Measurements from ENCODE around the gene CHSY3. TPM values are rescaled to one million over a fixed set of nuclear protein-coding genes. Genes with fewer than 3 reads are reported as not detected.

Gene CHSY3
- total and polyA plus RNA-seq, 2 experiments from 2014 or later, result 0.44 to 3.0 TPM

- no peaks in the 10 kb centered on the region for H3K4me1 Mint-ChIP-seq
- ATAC-seq (no peak), DNase-seq (ENCODE audit: low spot score) (no peak)
- H3F3A ChIP-seq (replicated peaks; ENCODE audit: low read depth), result no peaks in the 10 kb centered on the region
- no peak overlapping the region for H3K4me2 ChIP-seq
- no peaks in the 10 kb centered on the region for H3K79me2 ChIP-seq (replicated peaks; ENCODE audit: insufficient read depth)
- no peak overlapping the region for H3K27ac ChIP-seq (ENCODE audit: low read depth)
- H3K4me3 ChIP-seq, result no peak overlapping the region
- no peaks in the 10 kb centered on the region for H3K27me3 ChIP-seq (ENCODE audit: insufficient read depth)
- no peaks in the 10 kb centered on the region for H4K20me1 ChIP-seq (replicated peaks; ENCODE audit: insufficient read depth)
- no peaks in the 10 kb centered on the region for H3K36me3 ChIP-seq (ENCODE audit: insufficient read depth)
- H3K4me1 ChIP-seq (ENCODE audit: insufficient read depth), result no peaks in the 10 kb centered on the region
- H3K9me2 ChIP-seq (ENCODE audit: insufficient read depth), result no peaks in the 10 kb centered on the region; the same call in 1 of the 2 replicates
- no peak overlapping the region for H3K4me3 Mint-ChIP-seq
- no peak overlapping the region for H2AFZ ChIP-seq
- TF ChIP-seq CTCF (conservative IDR thresholded peaks at IDR 0.05; ENCODE audit: low read depth in 2 of 2) (no peak), ETS1 (IDR thresholded peaks at IDR 0.05) (no peak), REST (IDR thresholded peaks at IDR 0.05; ENCODE audit: unreplicated experiment) (no peak)
- H3K27ac Mint-ChIP-seq, result no peak overlapping the region
- H3K36me3 Mint-ChIP-seq (ENCODE audit: low read depth), result no peaks in the 10 kb centered on the region
- H3K27me3 Mint-ChIP-seq (ENCODE audit: insufficient read depth, low read depth, poor library complexity), result no peaks in the 10 kb centered on the region
- no peaks in the 10 kb centered on the region for H3K9me3 Mint-ChIP-seq
These were observed 309.3 kb downstream of the CHSY3 start for GRCh38 chr5:130213607-130214006.

- no peaks in the 10 kb centered on the region for H3K79me2 ChIP-seq (replicated peaks; ENCODE audit: insufficient read depth)
- H3K4me2 ChIP-seq, result no peak overlapping the region
- H3K36me3 ChIP-seq (ENCODE audit: insufficient read depth), result no peaks in the 10 kb centered on the region
- no peaks in the 10 kb centered on the region for H3K4me1 ChIP-seq (ENCODE audit: insufficient read depth)
- Mint-ChIP-seq H3K36me3 (ENCODE audit: low read depth) (no peaks in the 10 kb centered on the region), H3K4me1 (no peaks in the 10 kb centered on the region), H3K27me3 (ENCODE audit: insufficient read depth, low read depth, poor library complexity) (no peaks in the 10 kb centered on the region), H3K4me3 (no peak overlapping the region), H3K27ac (no peak overlapping the region), H3K9me3 (no peaks in the 10 kb centered on the region)
- DNase-seq (ENCODE audit: low spot score) (no peak), ATAC-seq (no peak)
- H2AFZ ChIP-seq, result no peak overlapping the region
- H3K27ac ChIP-seq (ENCODE audit: low read depth), result no peak overlapping the region
- H3K4me3 ChIP-seq, result no peak overlapping the region
- H3K9me2 ChIP-seq (ENCODE audit: insufficient read depth), result no peaks in the 10 kb centered on the region; the same call in 1 of the 2 replicates
- no peaks in the 10 kb centered on the region for H4K20me1 ChIP-seq (replicated peaks; ENCODE audit: insufficient read depth)
- no peaks in the 10 kb centered on the region for H3K27me3 ChIP-seq (ENCODE audit: insufficient read depth)
- H3F3A ChIP-seq (replicated peaks; ENCODE audit: low read depth), result no peaks in the 10 kb centered on the region
- TF ChIP-seq CREB1 (CRISPR knock-in tag; IDR thresholded peaks at IDR 0.05; ENCODE audit: low read depth), result no peak
- no peak for TF ChIP-seq EZH2phosphoT487 (IDR thresholded peaks at IDR 0.05; ENCODE audit: unreplicated experiment)
- no peak for TF ChIP-seq REST (IDR thresholded peaks at IDR 0.05; ENCODE audit: unreplicated experiment)
- no peak for TF ChIP-seq ETS1 (IDR thresholded peaks at IDR 0.05)
- no peak for TF ChIP-seq NANOG (IDR thresholded peaks at IDR 0.05; ENCODE audit: borderline replicate concordance)
- TF ChIP-seq STAT1 (IDR thresholded peaks at IDR 0.05; ENCODE audit: unreplicated experiment), result no peak
- TF ChIP-seq CTCF (conservative IDR thresholded peaks at IDR 0.05; ENCODE audit: low read depth in 2 of 2), result no peak
- no peak for TF ChIP-seq EZH2 (IDR thresholded peaks at IDR 0.05; ENCODE audit: low read depth, unreplicated experiment)
- no peak for TF ChIP-seq ZNF331 (CRISPR knock-in tag; IDR thresholded peaks at IDR 0.05; ENCODE audit: low read depth)
- TF ChIP-seq JUNB (IDR thresholded peaks at IDR 0.05; ENCODE audit: unreplicated experiment), result no peak
These were observed 312.0 kb downstream of the CHSY3 start for GRCh38 chr5:130216286-130216685.

Data from GM23338 (cell line).